ENCODE results near the gene APC2.

- peak; percentile 77 for TF ChIP-seq CTCF (IDR thresholded peaks at IDR 0.05; ENCODE audit: low read depth, low read length, poor library complexity, severe bottlenecking)
- no peak for TF ChIP-seq EZH2phosphoT487 (IDR thresholded peaks at IDR 0.05; ENCODE audit: borderline replicate concordance, low read length)
Measured at GRCh38 chr19:1401138-1401888, 48.6 kb upstream of the APC2 start, which contains the start of gene GAMT.

All from DOHH2 (cell line).